ENCODE results near the gene MYO18B.

GRCh38 chr22:25848954-25849353 lies 107.0 kb downstream of the MYO18B start:
- TF ChIP-seq CTCF (IDR thresholded peaks at IDR 0.05; ENCODE audit: low read length): no peak
- no peak for TF ChIP-seq EZH2 (optimal IDR thresholded peaks at IDR 0.05; ENCODE audit: low read depth, low read length)
